H9 (cell line): ENCODE measurements around the gene FBXL2. TPM values are rescaled to one million over a fixed set of nuclear protein-coding genes. Genes with fewer than 3 reads are reported as not detected.

Experiments used
- DNase-seq: peaks from one replicate; pipeline ENCODE4 v3.0.0-alpha.2; 2017
- H2AFZ ChIP-seq: one replicate; pipeline ENCODE4 v1.6.1; 2013; ENCODE audit warnings: mild to moderate bottlenecking, low read length, control low read depth, moderate library complexity
- H2AK5ac ChIP-seq: 2 replicates; pipeline ENCODE4 v1.6.1; 2013; ENCODE audit warnings: low read length, control low read depth, mixed read lengths; ENCODE audit not compliant: insufficient read length
- H2BK120ac ChIP-seq: one replicate; pipeline ENCODE4 v1.6.1; 2013; ENCODE audit warnings: low read depth, mild to moderate bottlenecking, low read length, control low read depth, inconsistent platforms; ENCODE audit not compliant: poor library complexity, severe bottlenecking
- H2BK12ac ChIP-seq: 2 replicates; pipeline ENCODE4 v1.6.1; 2013; ENCODE audit warnings: low read length, control low read depth, mixed read lengths, low read depth; ENCODE audit not compliant: insufficient read length
- H2BK15ac ChIP-seq: 2 replicates; pipeline ENCODE4 v1.6.1; 2013; ENCODE audit warnings: low read depth, low read length, control low read depth
- H2BK20ac ChIP-seq: one replicate; pipeline ENCODE4 v1.6.1; 2013; ENCODE audit warnings: low read depth, mild to moderate bottlenecking, low read length, control low read depth, inconsistent platforms; ENCODE audit not compliant: poor library complexity, severe bottlenecking
- H2BK5ac ChIP-seq: 2 replicates; pipeline ENCODE4 v1.6.1; 2013; ENCODE audit warnings: low read length, control low read depth, mixed read lengths; ENCODE audit not compliant: insufficient read length
- H3K14ac ChIP-seq: 2 replicates; pipeline ENCODE4 v1.6.1; 2013; ENCODE audit warnings: low read length, control low read depth; ENCODE audit not compliant: insufficient read depth
- H3K18ac ChIP-seq: 2 replicates; pipeline ENCODE4 v1.6.1; 2013; ENCODE audit warnings: low read depth, mild to moderate bottlenecking, mixed read lengths, low read length, control low read depth; ENCODE audit not compliant: insufficient read length
- H3K23ac ChIP-seq: 2 replicates; pipeline ENCODE4 v1.6.1; 2013; ENCODE audit warnings: low read length, control low read depth, mixed read lengths, low read depth; ENCODE audit not compliant: insufficient read length
- H3K23me2 ChIP-seq: 2 replicates; pipeline ENCODE4 v1.6.1; 2013; ENCODE audit warnings: low read depth, mild to moderate bottlenecking, mixed read lengths, low read length, control low read depth; ENCODE audit not compliant: insufficient read length, poor library complexity, severe bottlenecking
- H3K27ac ChIP-seq: 2 replicates; pipeline ENCODE4 v1.5.1; 2013; ENCODE audit warnings: low read length, control low read depth, mixed read lengths, low read depth; ENCODE audit not compliant: insufficient read length
- H3K27me3 ChIP-seq: 2 replicates; pipeline ENCODE4 v1.6.1; 2013; ENCODE audit warnings: low read length, control low read depth, inconsistent platforms; ENCODE audit not compliant: insufficient read depth
- H3K4ac ChIP-seq: 2 replicates; pipeline ENCODE4 v1.6.1; 2013; ENCODE audit warnings: low read depth, mild to moderate bottlenecking, control low read depth, inconsistent platforms, low read length, moderate library complexity
- H3K4me1 ChIP-seq: 2 replicates; pipeline ENCODE4 v1.6.1; 2013; ENCODE audit warnings: low read length, control low read depth, inconsistent platforms; ENCODE audit not compliant: insufficient read depth
- H3K4me2 ChIP-seq: 2 replicates; pipeline ENCODE4 v1.6.1; 2013; ENCODE audit warnings: low read length, control low read depth, mixed read lengths; ENCODE audit not compliant: insufficient read length, insufficient read depth
- H3K56ac ChIP-seq: 2 replicates; pipeline ENCODE4 v1.6.1; 2013; ENCODE audit warnings: low read depth, mild to moderate bottlenecking, mixed read lengths, low read length, control low read depth; ENCODE audit not compliant: insufficient read length
- H3K79me1 ChIP-seq: 2 replicates; pipeline ENCODE4 v1.6.1; 2013; ENCODE audit warnings: low read depth, mild to moderate bottlenecking, moderate library complexity, low read length, control low read depth, inconsistent platforms; ENCODE audit not compliant: insufficient read depth, poor library complexity, severe bottlenecking
- H3K79me2 ChIP-seq: 2 replicates; pipeline ENCODE4 v1.6.1; 2013; ENCODE audit warnings: low read length, control low read depth, inconsistent platforms; ENCODE audit not compliant: insufficient read depth
- H3K9ac ChIP-seq: 2 replicates; pipeline ENCODE4 v1.6.1; 2013; ENCODE audit warnings: low read length, control low read depth, mixed read lengths; ENCODE audit not compliant: insufficient read length; ENCODE audit errors: extremely low read depth
- H3K9me3 ChIP-seq: one replicate; pipeline ENCODE4 v1.6.1; 2013; ENCODE audit warnings: low read depth, low read length, inconsistent platforms; ENCODE audit not compliant: control insufficient read depth
- H3T11ph ChIP-seq: one replicate; pipeline ENCODE4 v1.6.1; 2013; ENCODE audit warnings: mild to moderate bottlenecking, low read length, control low read depth, inconsistent platforms
- H4K20me1 ChIP-seq: one replicate; pipeline ENCODE4 v1.6.1; 2013; ENCODE audit not compliant: control insufficient read depth, insufficient read length, insufficient read depth
- H4K5ac ChIP-seq: 2 replicates; pipeline ENCODE4 v1.6.1; 2013; ENCODE audit warnings: low read depth, mild to moderate bottlenecking, mixed read lengths, low read length, control low read depth; ENCODE audit not compliant: insufficient read length
- H4K8ac ChIP-seq: replicated peaks from 2 replicates; pipeline ENCODE4 v1.6.1; 2013; ENCODE audit warnings: low read length, control low read depth, mixed read lengths, low read depth; ENCODE audit not compliant: insufficient read length
- H4K91ac ChIP-seq: 2 replicates; pipeline ENCODE4 v1.6.1; 2013; ENCODE audit warnings: low read depth, mild to moderate bottlenecking, moderate library complexity, mixed read lengths, low read length, control low read depth; ENCODE audit not compliant: insufficient read length
- H3K27ac Mint-ChIP-seq, 3 experiments: 2 replicates in 2 of 3; 3 replicates in 1 of 3; pipeline ENCODE4 v1.8.0; 2020 to 2021; ENCODE audit warnings: mixed read lengths in 3 of 3, mild to moderate bottlenecking in 1 of 3, moderate library complexity in 1 of 3
- H3K27me3 Mint-ChIP-seq: 2 replicates; pipeline ENCODE4 v1.8.0; 2021; ENCODE audit warnings: low read depth, mild to moderate bottlenecking, moderate library complexity, mixed read lengths
- H3K36me3 Mint-ChIP-seq, 3 experiments: 2 replicates in 2 of 3; 3 replicates in 1 of 3; pipeline ENCODE4 v1.8.0; 2020 to 2021; ENCODE audit warnings: low read depth in 3 of 3, mixed read lengths in 3 of 3; ENCODE audit not compliant: insufficient read depth in 1 of 3
- H3K4me1 Mint-ChIP-seq, 2 experiments: 2 replicates each; pipeline ENCODE4 v1.8.0; 2020; ENCODE audit warnings: mixed read lengths in 2 of 2
- H3K4me3 Mint-ChIP-seq, 2 experiments: 2 replicates in 1 of 2; 3 replicates in 1 of 2; pipeline ENCODE4 v1.8.0; 2020 to 2021; ENCODE audit warnings: mild to moderate bottlenecking in 2 of 2, mixed read lengths in 2 of 2, moderate library complexity in 1 of 2
- H3K9me3 Mint-ChIP-seq, 2 experiments: 2 replicates in 1 of 2; 3 replicates in 1 of 2; pipeline ENCODE4 v1.8.0; 2020; ENCODE audit warnings: mild to moderate bottlenecking in 2 of 2, mixed read lengths in 2 of 2, moderate library complexity in 1 of 2
- CTCF ChIP-seq: fragments of 200-600 bp; sonication (generic); conservative IDR thresholded peaks from 3 replicates; pipeline ENCODE4 v1.8.0; 2021; ENCODE audit warnings: antibody characterized with exemption, mild to moderate bottlenecking
- WGBS: extraction: QIAGEN DNeasy Blood & Tissue Kit; methylation state at CpG from one replicate; pipeline ENCODE4 v1.1.7; 2013; ENCODE audit warnings: missing lambda C conversion rate, low lambda C conversion rate, mixed read lengths; ENCODE audit not compliant: insufficient read length; ENCODE audit errors: extremely low coverage; 5-methylcytosine and 5-hydroxymethylcytosine counted together
- total RNA-seq: library from RNA; stranded (reverse); gene quantifications from 2 replicates; pipeline ENCODE4 v1.2.1, GENCODE V29; 2021

FBXL2 gene
- total RNA-seq, 1 experiment from 2014 or later: 2.7 TPM

- H3K4me2 ChIP-seq: no peak overlapping the region
- no peak overlapping the region for H3K27ac ChIP-seq
- no CpG with 5 or more reads among the region's 14 CpGs for WGBS
- H2BK20ac ChIP-seq: no peak overlapping the region
- H3K23me2 ChIP-seq: no peaks in the 10 kb centered on the region
- H3K79me2 ChIP-seq: no peaks in the 10 kb centered on the region
- no peak overlapping the region for H2BK12ac ChIP-seq
- H4K8ac ChIP-seq: no peak overlapping the region
- H3K18ac ChIP-seq: no peak overlapping the region
- no peak overlapping the region for H3K4ac ChIP-seq
- H3K27me3 ChIP-seq: no peaks in the 10 kb centered on the region
- H3K27me3 Mint-ChIP-seq: no peaks in the 10 kb centered on the region
- TF ChIP-seq CTCF: peak; percentile 94
- no peak overlapping the region for H4K5ac ChIP-seq
- no peak overlapping the region for H3K27ac Mint-ChIP-seq
- no peak overlapping the region for H3K4me3 Mint-ChIP-seq
- H3K56ac ChIP-seq: no peak overlapping the region
- peaks cover 9 to 11% of the 10 kb centered on the region in 2 experiments for H3K4me1 Mint-ChIP-seq
- no peak overlapping the region for H2BK5ac ChIP-seq
- H4K20me1 ChIP-seq: no peaks in the 10 kb centered on the region
- no peak overlapping the region for H3K9ac ChIP-seq
- no peak overlapping the region for H2AK5ac ChIP-seq
- no peak overlapping the region for H4K91ac ChIP-seq
- peaks cover 6 to 14% (median 10%) of the 10 kb centered on the region in 3 experiments for H3K36me3 Mint-ChIP-seq
- H2BK120ac ChIP-seq: no peak overlapping the region
- H3K9me3 ChIP-seq: no peaks in the 10 kb centered on the region
- H2AFZ ChIP-seq: no peak overlapping the region
- H3K23ac ChIP-seq: no peak overlapping the region
- no peaks in the 10 kb centered on the region for H3K4me1 ChIP-seq
- H2BK15ac ChIP-seq: no peak overlapping the region
- no peak for DNase-seq
- no peaks in the 10 kb centered on the region for H3K79me1 ChIP-seq
- no peak overlapping the region for H3T11ph ChIP-seq
- no peak overlapping the region for H3K14ac ChIP-seq
- H3K9me3 Mint-ChIP-seq: peaks cover 7 to 8% of the 10 kb centered on the region in 2 experiments; a peak in 3 of 5 replicates
Observed at GRCh38 chr3:33372218-33373081, 95.2 kb downstream of the FBXL2 start.
